Measurements from ENCODE around the gene SLC16A8.

GRCh38 chr22:38118182-38118581 is 34.2 kb upstream of the SLC16A8 start:
- TF ChIP-seq CTCF (IDR thresholded peaks at IDR 0.05) (no peak), POLR2A (IDR thresholded peaks at IDR 0.05) (no peak), POLR2AphosphoS5 (IDR thresholded peaks at IDR 0.05) (no peak)
